Activated CD8-positive, alpha-beta memory T cell treated with anti-CD3 and anti-CD28 coated beads, Interleukin-2, amount 50 U/mL, for 24 hours (primary cell): ENCODE results near the gene C15orf62.

ENCODE experiments used
- DNase-seq: peaks from one replicate; pipeline ENCODE4 v3.0.0-alpha.2; 2020; ENCODE audit errors: extremely low read depth

C15orf62 gene

GRCh38 chr15:40782609-40783227 is 12.9 kb downstream of the C15orf62 start:
- DNase-seq = no peak

- no peak for DNase-seq
Observed at GRCh38 chr15:40785164-40785563, 15.4 kb downstream of the C15orf62 start.

- no peak for DNase-seq
Observed at GRCh38 chr15:40785814-40786213, 16.0 kb downstream of the C15orf62 start.

GRCh38 chr15:40787344-40787841 is 17.6 kb downstream of the C15orf62 start:
- peak; percentile 41 for DNase-seq

- no peak for DNase-seq
Observed at GRCh38 chr15:40787991-40788390, 18.2 kb downstream of the C15orf62 start.

GRCh38 chr15:40789119-40789518 is 19.3 kb downstream of the C15orf62 start:
- no peak for DNase-seq

- no peak for DNase-seq
Observed at GRCh38 chr15:40789999-40790398, 20.2 kb downstream of the C15orf62 start.

- no peak for DNase-seq
Observed at GRCh38 chr15:40790718-40791117, 20.9 kb downstream of the C15orf62 start.

GRCh38 chr15:40792394-40792793 is 22.6 kb downstream of the C15orf62 start:
- no peak for DNase-seq

- DNase-seq = no peak
Observed at GRCh38 chr15:40793216-40793989, 23.6 kb downstream of the C15orf62 start.

- DNase-seq = no peak
Observed at GRCh38 chr15:40796041-40796440, 26.3 kb downstream of the C15orf62 start.

GRCh38 chr15:40796512-40796911 is 26.7 kb downstream of the C15orf62 start:
- no peak for DNase-seq

GRCh38 chr15:40799523-40799922 is 29.7 kb downstream of the C15orf62 start:
- no peak for DNase-seq

- no peak for DNase-seq
Observed at GRCh38 chr15:40803076-40803475, 33.3 kb downstream of the C15orf62 start.

- DNase-seq = no peak
Observed at GRCh38 chr15:40803688-40804087, 33.9 kb downstream of the C15orf62 start.

- no peak for DNase-seq
Observed at GRCh38 chr15:40806672-40807027, 36.9 kb downstream of the C15orf62 start.

- peak; percentile 87 for DNase-seq
Observed at GRCh38 chr15:40807028-40807887, 37.5 kb downstream of the C15orf62 start, which contains the start of the genes DNAJC17 and ZFYVE19. Gene DNAJC17, minus strand, starts transcription at chr15:40807473. Its CDS starts 27 bp downstream, at chr15:40807446. Gene ZFYVE19, plus strand, starts transcription at chr15:40807089. Its CDS starts 501 bp downstream, at chr15:40807590.

- DNase-seq = no peak
Observed at GRCh38 chr15:40807888-40808461, 38.2 kb downstream of the C15orf62 start.

GRCh38 chr15:40808861-40809450 is 39.2 kb downstream of the C15orf62 start:
- DNase-seq = no peak

GRCh38 chr15:40812721-40813425 is 43.1 kb downstream of the C15orf62 start:
- DNase-seq = no peak
